ENCODE results near the gene PCDHGB6. TPM values are rescaled to one million over a fixed set of nuclear protein-coding genes. Genes with fewer than 3 reads are reported as not detected.

Gene PCDHGB6
- total RNA-seq, 1 experiment from 2014 or later = 6.0 TPM

DNA sequence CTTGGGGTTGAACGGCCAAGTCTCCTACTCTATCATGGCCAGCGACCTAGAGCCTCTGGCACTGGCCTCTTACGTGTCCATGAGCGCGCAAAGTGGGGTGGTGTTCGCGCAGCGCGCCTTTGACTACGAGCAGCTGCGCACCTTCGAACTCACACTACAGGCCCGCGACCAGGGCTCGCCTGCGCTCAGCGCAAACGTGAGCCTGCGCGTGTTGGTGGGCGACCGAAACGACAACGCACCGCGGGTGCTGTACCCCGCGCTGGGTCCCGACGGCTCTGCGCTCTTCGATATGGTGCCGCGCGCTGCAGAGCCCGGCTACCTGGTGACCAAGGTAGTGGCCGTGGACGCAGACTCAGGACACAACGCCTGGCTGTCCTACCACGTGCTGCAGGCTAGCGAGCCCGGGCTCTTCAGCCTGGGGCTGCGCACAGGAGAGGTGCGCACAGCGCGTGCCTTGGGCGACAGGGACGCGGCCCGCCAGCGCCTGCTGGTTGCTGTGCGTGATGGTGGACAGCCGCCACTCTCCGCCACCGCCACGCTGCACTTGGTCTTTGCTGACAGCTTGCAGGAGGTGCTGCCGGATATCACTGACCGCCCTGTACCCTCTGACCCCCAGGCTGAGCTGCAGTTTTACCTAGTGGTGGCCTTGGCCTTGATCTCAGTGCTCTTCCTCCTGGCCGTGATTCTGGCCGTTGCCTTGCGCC is 8.1 kb upstream of the PCDHGB6 start (continued):
- TF ChIP-seq, protein P1, sequence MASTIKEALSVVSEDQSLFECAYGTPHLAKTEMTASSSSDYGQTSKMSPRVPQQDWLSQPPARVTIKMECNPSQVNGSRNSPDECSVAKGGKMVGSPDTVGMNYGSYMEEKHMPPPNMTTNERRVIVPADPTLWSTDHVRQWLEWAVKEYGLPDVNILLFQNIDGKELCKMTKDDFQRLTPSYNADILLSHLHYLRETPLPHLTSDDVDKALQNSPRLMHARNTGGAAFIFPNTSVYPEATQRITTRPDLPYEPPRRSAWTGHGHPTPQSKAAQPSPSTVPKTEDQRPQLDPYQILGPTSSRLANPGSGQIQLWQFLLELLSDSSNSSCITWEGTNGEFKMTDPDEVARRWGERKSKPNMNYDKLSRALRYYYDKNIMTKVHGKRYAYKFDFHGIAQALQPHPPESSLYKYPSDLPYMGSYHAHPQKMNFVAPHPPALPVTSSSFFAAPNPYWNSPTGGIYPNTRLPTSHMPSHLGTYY (CRISPR knock-in tag; IDR thresholded peaks at IDR 0.05) = no peak
- TF ChIP-seq, protein P2, sequence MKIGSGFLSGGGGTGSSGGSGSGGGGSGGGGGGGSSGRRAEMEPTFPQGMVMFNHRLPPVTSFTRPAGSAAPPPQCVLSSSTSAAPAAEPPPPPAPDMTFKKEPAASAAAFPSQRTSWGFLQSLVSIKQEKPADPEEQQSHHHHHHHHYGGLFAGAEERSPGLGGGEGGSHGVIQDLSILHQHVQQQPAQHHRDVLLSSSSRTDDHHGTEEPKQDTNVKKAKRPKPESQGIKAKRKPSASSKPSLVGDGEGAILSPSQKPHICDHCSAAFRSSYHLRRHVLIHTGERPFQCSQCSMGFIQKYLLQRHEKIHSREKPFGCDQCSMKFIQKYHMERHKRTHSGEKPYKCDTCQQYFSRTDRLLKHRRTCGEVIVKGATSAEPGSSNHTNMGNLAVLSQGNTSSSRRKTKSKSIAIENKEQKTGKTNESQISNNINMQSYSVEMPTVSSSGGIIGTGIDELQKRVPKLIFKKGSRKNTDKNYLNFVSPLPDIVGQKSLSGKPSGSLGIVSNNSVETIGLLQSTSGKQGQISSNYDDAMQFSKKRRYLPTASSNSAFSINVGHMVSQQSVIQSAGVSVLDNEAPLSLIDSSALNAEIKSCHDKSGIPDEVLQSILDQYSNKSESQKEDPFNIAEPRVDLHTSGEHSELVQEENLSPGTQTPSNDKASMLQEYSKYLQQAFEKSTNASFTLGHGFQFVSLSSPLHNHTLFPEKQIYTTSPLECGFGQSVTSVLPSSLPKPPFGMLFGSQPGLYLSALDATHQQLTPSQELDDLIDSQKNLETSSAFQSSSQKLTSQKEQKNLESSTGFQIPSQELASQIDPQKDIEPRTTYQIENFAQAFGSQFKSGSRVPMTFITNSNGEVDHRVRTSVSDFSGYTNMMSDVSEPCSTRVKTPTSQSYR (CRISPR knock-in tag; IDR thresholded peaks at IDR 0.05) = no peak
- TF ChIP-seq, protein P3, sequence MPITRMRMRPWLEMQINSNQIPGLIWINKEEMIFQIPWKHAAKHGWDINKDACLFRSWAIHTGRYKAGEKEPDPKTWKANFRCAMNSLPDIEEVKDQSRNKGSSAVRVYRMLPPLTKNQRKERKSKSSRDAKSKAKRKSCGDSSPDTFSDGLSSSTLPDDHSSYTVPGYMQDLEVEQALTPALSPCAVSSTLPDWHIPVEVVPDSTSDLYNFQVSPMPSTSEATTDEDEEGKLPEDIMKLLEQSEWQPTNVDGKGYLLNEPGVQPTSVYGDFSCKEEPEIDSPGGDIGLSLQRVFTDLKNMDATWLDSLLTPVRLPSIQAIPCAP (CRISPR knock-in tag; IDR thresholded peaks at IDR 0.05) = no peak
- TF ChIP-seq ZNF532 (CRISPR knock-in tag; IDR thresholded peaks at IDR 0.05; ENCODE audit: borderline replicate concordance) = no peak
- no peak for TF ChIP-seq NFYB (CRISPR knock-in tag; conservative IDR thresholded peaks at IDR 0.05; ENCODE audit: low read depth)
- TF ChIP-seq ZNF219 (CRISPR knock-in tag; IDR thresholded peaks at IDR 0.05; ENCODE audit: borderline replicate concordance) = no peak
- TF ChIP-seq, protein P4, sequence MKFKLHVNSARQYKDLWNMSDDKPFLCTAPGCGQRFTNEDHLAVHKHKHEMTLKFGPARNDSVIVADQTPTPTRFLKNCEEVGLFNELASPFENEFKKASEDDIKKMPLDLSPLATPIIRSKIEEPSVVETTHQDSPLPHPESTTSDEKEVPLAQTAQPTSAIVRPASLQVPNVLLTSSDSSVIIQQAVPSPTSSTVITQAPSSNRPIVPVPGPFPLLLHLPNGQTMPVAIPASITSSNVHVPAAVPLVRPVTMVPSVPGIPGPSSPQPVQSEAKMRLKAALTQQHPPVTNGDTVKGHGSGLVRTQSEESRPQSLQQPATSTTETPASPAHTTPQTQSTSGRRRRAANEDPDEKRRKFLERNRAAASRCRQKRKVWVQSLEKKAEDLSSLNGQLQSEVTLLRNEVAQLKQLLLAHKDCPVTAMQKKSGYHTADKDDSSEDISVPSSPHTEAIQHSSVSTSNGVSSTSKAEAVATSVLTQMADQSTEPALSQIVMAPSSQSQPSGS (CRISPR knock-in tag; IDR thresholded peaks at IDR 0.05; ENCODE audit: borderline replicate concordance, low read depth) = no peak
- no peak for TF ChIP-seq HMGXB4 (CRISPR knock-in tag; IDR thresholded peaks at IDR 0.05)
- TF ChIP-seq HMGA2 (CRISPR knock-in tag; IDR thresholded peaks at IDR 0.05) = no peak
- TF ChIP-seq SP1 (CRISPR knock-in tag; conservative IDR thresholded peaks at IDR 0.05) = no peak
- TF ChIP-seq NFE2L1 (CRISPR knock-in tag; IDR thresholded peaks at IDR 0.05) = no peak
- no peak for TF ChIP-seq CTCF (IDR thresholded peaks at IDR 0.05)

Data from WTC11 (cell line).